ENCODE measurements around the gene RAPGEF3.

DNA sequence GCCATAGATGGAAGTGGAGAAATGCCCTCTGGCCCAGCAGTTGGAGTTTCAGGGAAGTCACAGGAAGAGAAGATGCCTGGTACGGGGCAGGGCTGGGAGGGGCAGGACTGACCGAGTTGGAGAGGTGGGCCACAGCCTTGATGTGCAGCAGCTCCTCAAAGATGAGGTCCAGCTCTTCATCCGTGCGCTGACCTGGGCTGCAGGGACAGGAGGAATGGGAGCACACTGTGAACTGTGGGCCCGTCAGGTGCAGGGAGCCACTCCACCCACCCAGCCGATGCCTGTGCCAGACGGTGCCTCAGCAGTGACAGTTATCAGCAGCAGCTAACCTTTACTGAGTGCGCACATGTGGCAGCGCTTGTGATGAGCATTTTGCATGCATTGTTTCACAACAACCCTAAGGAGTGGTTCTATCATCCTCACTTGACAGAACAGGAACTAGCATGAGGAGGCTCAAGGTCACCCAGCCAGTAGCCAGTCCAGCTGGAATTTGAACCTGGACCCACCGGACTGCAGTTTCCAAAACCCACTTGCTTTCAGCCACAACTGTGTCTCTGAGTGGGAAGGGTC, 8.4 kb downstream of the RAPGEF3 start:
- no peak for TF ChIP-seq CTCF (conservative IDR thresholded peaks at IDR 0.05; ENCODE audit: low read length)
- no peak for TF ChIP-seq EZH2phosphoT487 (IDR thresholded peaks at IDR 0.05; ENCODE audit: borderline replicate concordance)
